Uterus (tissue), 2 donors: ENCODE data around the gene UBE2H.

ENCODE experiments used
- POLR2A ChIP-seq, 2 donors: fragments of 450-650 bp; IDR thresholded peaks; one replicate each; pipeline ENCODE4 v1.6.1; 2016; ENCODE audit warnings: antibody characterized with exemption in 2 of 2, mild to moderate bottlenecking in 1 of 2, moderate library complexity in 1 of 2
- TF ChIP-seq, protein P1 (sequence below), 4 experiments: fragments of 200-600 bp in 2 of 4; fragments of 450-650 bp in 2 of 4; sonication (generic) in 2 of 4; IDR thresholded peaks; one replicate each; pipeline ENCODE4 v1.5.1; 2016 to 2019; ENCODE audit warnings: antibody characterized with exemption in 4 of 4, mild to moderate bottlenecking in 2 of 4, moderate library complexity in 1 of 4

DNA sequence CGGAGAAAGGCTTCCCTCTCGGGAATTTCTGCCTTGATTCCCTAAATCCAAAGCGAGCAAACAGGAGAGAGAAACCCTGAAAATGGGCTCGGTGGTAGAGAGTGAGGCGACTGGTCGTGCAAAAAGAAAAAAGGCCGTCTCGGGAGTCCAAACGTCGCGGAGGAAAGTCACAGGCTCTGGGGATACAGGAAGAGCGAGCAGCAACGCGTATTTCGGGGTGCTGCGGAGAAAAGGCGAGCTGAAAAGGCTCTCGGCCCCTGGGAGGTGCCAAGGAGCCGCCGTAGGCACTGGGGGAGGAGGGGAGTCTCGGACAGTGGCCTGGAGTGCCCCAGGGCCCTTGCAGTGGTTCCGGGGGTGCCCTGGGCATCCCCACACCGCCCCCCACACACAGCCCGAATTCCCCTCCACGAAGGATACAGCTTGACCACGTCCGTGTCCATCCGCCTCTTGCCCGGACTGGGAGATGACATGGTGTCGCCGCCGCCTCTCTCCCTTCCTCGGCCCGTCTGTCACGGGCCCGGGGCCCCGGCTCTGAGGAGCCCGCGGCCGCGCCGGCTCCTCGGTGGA lies 591 bp downstream of the UBE2H start:
- TF ChIP-seq, protein P1, sequence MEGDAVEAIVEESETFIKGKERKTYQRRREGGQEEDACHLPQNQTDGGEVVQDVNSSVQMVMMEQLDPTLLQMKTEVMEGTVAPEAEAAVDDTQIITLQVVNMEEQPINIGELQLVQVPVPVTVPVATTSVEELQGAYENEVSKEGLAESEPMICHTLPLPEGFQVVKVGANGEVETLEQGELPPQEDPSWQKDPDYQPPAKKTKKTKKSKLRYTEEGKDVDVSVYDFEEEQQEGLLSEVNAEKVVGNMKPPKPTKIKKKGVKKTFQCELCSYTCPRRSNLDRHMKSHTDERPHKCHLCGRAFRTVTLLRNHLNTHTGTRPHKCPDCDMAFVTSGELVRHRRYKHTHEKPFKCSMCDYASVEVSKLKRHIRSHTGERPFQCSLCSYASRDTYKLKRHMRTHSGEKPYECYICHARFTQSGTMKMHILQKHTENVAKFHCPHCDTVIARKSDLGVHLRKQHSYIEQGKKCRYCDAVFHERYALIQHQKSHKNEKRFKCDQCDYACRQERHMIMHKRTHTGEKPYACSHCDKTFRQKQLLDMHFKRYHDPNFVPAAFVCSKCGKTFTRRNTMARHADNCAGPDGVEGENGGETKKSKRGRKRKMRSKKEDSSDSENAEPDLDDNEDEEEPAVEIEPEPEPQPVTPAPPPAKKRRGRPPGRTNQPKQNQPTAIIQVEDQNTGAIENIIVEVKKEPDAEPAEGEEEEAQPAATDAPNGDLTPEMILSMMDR (IDR thresholded peaks at IDR 0.05): no peak
- TF ChIP-seq POLR2A (IDR thresholded peaks at IDR 0.05): no peak
